Effector CD8-positive, alpha-beta T cell (primary cell): ENCODE data around the gene L3MBTL3.
"Not testable (repeated sequence)": the region's sequence is repeated elsewhere in the genome, so short reads cannot be mapped to it uniquely, and the experiment has no call there.

Source experiments
- DNase-seq: peaks from one replicate; lab custom pipeline; 2025; lab: John Stamatoyannopoulos, UW

L3MBTL3 gene

DNA sequence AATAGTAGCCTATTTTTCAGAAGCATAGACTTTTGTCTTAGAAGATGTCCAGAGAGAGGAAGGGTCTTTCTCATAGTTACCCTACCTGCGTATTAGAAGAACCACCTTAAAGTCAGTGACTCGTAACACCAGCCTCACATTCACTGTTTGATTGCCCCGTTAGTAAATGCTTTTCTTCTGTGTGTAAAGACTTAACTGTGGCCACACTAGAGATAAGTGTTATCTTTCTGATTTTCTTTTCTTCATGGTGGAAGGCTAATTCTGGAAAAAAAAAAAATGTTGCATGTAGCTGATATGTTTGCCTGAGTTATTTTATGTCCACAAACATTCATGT, 120.5 kb downstream of the L3MBTL3 start:
- DNase-seq = no peak

DNA sequence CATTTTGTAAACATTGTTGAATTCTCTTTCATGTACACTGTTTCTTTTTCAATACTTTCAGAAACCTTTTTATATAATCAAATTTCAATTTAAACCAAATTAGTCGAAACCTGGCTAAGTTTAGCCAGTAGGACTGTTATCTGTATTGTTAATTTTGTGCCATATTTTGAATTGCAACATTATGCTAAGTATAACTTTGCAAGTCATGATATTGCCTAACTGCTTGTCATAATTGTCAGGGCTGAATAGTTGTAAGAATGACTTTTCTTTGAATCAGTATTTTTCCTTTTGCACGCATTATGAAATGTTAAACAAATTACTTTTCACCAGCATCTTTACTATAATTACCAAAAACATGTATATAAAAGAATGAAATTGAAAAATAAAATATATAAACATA, 121.7 kb downstream of the L3MBTL3 start:
- DNase-seq = no peak

DNA sequence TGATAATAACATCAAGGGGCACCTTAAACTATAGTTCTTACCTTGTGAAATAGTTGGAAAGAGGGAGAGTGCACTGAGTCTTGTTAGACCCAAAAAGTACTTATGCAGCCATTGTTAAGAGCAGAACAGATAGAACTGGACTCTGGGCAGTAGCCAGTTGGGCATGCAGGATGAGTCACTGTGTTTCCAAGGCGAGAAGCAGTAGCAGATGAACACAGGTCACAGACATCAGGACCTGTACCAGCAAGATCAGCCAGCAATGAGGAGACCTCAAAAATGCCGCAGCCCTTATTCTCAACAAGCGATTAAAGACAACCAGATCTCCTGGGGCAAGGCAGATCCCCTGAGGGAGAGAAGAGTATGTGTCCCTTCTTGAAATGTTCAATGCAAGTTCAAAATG, 125.3 kb downstream of the L3MBTL3 start:
- DNase-seq = no peak

DNA sequence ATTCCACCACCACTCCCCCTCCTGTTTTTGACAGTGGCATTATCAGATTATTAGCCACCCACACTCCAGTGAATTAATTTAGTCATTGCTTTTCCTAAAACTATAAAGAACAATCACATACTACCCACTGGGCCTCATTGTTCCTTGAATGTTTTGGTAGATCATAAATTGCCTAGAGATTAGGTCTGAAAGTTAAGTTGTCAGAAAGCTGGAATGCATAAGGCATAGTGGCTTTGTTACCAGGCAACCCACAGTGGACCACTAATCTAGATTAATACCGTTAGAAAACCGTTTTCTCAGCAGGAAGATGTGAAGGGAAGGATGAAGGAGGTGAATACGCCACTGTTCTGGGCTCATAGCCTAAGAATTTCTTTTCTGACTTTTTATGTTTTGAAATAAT, 128.7 kb downstream of the L3MBTL3 start:
- DNase-seq = no peak

GRCh38 chr6:130148181-130148580, 129.8 kb downstream of the L3MBTL3 start:
- DNase-seq = no peak

DNA sequence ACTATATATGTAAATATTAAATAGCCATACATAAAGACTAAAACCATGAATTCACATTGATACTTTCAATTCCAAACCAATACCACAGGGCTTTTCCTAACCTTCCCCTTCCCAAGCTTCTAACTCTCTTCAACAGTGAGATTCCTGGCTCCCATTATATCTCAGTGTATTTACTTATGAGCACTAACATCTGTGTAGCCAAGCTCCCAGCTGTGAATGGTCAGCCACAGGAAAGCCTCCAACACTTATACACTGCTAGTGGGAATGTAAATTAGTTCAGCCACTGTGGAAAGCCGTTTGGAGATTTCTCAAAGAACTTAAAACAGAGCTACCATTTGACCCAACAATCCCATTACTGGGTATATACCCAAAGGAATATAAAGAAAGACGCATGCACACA, 130.6 kb downstream of the L3MBTL3 start:
- DNase-seq = not testable (repeated sequence)

DNA sequence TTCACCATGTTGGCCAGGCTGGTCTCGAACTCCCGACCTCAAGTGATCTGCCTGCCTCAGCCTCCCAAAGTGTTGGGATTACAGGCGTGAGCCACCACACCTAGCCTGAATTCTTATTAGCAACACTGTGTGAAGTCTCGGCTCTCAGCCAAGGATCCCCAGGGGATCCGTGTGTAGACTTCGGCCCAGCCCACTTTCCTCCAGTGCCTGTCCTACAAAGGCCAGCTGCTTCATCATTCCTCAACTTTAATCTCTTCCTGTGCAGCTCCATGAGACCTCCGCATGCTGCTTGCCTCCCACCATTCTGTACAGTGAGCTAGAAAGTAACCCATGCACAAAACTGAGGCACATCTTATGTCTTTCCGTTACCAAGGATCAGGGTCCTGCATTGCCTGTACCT, 132.5 kb downstream of the L3MBTL3 start:
- no peak for DNase-seq

DNA sequence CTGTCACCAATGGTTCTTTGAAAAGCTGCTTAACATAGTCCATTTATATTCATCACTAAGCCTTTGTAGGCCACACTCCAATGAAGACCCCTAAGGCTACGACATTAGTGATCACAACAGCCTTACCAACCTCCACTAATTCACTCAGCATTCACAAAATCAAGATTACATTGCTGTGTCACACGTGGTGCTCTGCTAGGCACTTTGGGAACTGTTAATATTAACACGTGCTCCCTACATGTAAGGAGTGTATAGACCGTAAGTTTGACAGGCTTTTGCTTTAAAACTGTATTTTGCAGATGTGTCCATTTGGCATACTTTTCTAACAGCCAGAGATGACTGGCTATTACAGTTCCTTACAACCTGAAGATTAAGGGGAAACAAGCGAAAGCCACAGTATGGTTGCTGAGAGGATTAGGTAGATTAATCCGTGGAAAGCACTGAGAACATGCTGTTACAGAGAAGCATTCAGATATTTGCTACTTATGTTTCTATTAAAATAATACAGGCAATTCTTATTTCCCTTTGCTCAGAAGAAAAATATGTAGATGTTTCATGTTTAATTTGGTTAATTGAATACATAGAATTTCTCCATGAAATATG, 134.6 kb downstream of the L3MBTL3 start:
- DNase-seq = no peak

DNA sequence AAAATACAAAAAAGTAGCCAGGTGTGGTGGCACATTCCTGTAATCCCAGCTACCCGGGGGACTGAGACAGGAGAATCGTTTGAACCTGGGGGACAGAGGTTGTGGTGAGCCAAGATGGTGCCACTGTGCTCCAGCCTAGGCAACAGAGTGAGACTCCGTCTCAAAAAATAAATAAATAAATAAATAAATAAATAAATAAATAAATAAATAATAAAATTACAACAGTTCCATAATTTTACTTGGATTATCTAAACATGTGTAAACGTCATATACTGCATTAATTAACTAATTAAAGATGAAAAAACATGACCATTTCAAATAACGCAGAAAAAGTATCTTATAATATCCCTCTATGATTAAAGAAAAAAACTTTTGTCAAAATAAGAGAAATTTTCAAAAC, 138.5 kb downstream of the L3MBTL3 start:
- no peak for DNase-seq

DNA sequence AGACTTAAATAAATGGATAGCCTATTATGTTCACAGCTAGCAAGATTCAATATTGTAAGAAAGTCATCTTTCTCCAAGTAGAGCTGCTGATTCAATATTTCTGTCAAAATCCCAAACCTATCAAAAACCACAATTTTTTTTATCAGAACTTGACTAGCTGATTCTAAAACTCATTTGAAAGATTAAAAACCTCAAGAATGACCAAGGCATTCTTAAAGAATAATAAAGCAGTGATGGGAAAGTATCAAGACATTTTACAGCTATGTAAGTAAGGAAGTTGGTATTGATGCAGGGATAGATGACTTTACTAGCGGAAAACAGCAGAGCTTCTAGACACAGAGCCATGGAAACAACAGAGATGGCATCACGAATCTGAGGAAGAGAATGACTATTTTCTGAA, 139.7 kb downstream of the L3MBTL3 start:
- DNase-seq = no peak

- no peak for DNase-seq
These were observed 140.2 kb downstream of the L3MBTL3 start for GRCh38 chr6:130158548-130158947.

- no peak for DNase-seq
These were observed 141.6 kb downstream of the L3MBTL3 start for GRCh38 chr6:130159956-130160355.

GRCh38 chr6:130161683-130162404, 143.5 kb downstream of the L3MBTL3 start:
- no peak for DNase-seq

DNA sequence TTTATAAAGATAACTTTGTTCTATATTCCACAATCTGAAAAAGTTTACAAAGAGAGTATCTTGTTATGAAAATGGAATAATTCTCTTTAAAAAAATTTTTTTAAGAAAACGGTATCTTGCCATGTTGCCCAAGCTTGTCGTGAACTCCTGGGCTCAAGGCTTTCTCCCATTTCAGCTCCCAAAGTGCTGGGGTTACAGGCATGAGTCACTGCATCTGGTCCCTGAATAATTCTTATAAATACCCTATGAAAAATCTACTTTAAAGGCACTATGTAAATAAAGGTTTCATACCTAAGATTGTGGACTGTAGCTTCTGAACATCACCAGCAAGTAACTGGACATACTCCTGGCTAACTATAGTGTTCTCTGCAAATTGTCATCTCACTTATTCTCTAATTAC, 144.0 kb downstream of the L3MBTL3 start:
- no peak for DNase-seq

- DNase-seq = no peak
These were observed 144.9 kb downstream of the L3MBTL3 start for GRCh38 chr6:130163266-130163665.

- no peak for DNase-seq
These were observed 145.9 kb downstream of the L3MBTL3 start for GRCh38 chr6:130164251-130164650.

DNA sequence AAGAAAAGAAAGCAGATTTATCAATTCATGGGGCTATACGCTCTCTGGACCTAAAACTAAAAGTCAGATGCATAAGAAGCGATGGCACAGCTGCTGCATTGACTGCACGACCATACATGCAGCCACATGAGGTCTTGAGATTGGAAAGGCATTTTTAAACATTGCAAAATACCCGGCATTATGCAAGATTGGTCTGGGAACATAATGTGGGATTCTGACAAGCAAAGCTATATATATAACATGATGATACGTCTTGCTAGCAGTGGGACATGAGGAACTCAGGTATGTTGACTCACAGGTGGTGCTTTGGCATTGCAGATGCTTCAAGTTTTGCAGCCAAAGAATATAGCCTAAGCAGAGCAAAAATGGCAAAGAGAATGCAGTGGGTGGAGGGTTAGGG, 149.3 kb downstream of the L3MBTL3 start:
- DNase-seq = no peak

- not testable (repeated sequence) for DNase-seq
These were observed 151.8 kb downstream of the L3MBTL3 start for GRCh38 chr6:130170160-130170559.

GRCh38 chr6:130173377-130174004, 155.1 kb downstream of the L3MBTL3 start:
- not testable (repeated sequence) for DNase-seq

- DNase-seq = no peak
These were observed 158.0 kb downstream of the L3MBTL3 start for GRCh38 chr6:130176378-130176777.

- DNase-seq = no peak
These were observed 160.3 kb downstream of the L3MBTL3 start for GRCh38 chr6:130178692-130179091.

- DNase-seq = no peak
These were observed 164.1 kb downstream of the L3MBTL3 start for GRCh38 chr6:130182466-130182865.
